ENCODE data around the gene GNLY.
"Not testable (repeated sequence)": the region's sequence is repeated elsewhere in the genome, so short reads cannot be mapped to it uniquely, and the experiment has no call there.

Gene GNLY

GRCh38 chr2:85694052-85695025 is at the start of gene GNLY:
Gene GNLY, plus strand, starts transcription at chr2:85694358. Its CDS starts 61 bp downstream, at chr2:85694419.
- no peak for DNase-seq

- no peak for DNase-seq
Measured at GRCh38 chr2:85644909-85645308, 49.2 kb upstream of the GNLY start.

GRCh38 chr2:85646166-85646565 is 48.0 kb upstream of the GNLY start:
- DNase-seq: no peak

GRCh38 chr2:85647823-85648526 is 46.2 kb upstream of the GNLY start:
- DNase-seq: no peak

DNA sequence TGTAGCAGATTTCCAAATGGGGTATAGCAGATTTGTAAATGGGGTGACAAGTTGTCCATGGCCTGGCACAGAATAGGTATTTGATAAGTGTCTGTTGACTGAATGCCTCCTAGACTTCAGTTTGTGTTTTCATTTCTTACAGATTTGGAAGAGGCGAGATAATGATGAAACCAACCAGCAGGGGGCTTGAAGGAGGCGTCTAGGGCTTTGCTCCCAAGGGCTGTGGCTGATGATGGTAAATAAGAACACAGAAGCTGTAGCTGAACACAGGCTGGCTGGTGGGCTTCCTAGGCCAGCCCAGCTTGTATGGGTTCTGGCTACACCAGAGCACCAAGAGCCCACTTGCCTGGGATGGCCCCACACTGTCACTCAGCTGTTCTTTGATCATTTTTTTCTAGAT is 45.5 kb upstream of the GNLY start:
- DNase-seq: peak in 1 of 2 donors; percentile 21

- DNase-seq: no peak
Measured at GRCh38 chr2:85649201-85650190, 44.7 kb upstream of the GNLY start.

- no peak for DNase-seq
Measured at GRCh38 chr2:85650456-85650855, 43.7 kb upstream of the GNLY start.

GRCh38 chr2:85651097-85651496 is 43.1 kb upstream of the GNLY start:
- DNase-seq: no peak

- DNase-seq: no peak
Measured at GRCh38 chr2:85652056-85652455, 42.1 kb upstream of the GNLY start.

GRCh38 chr2:85653996-85654395 is 40.2 kb upstream of the GNLY start:
- no peak for DNase-seq

DNA sequence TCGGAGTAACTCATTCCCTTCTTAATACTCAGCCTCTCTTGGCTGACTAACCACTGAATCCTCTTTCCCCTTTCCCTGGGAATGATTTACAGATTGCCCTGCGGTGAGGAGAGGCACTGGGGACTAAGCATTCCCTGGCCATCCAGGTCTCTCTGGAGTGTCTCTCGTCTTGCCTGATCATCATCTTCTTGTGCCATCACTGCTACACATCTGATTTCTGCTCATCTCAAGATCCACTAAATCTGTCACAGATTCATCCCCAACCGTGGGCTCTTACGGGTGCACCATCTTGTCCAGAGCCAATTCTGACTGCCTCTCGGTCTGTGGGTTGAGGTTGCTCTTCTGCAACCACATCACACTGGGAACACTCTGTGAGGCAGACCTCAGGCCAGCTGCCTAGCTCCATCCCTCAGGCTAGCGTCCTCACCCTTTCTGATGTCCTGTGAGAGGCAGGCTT is 38.2 kb upstream of the GNLY start:
- DNase-seq: no peak

GRCh38 chr2:85656468-85656867 is 37.7 kb upstream of the GNLY start:
- DNase-seq: no peak

- DNase-seq: not testable (repeated sequence)
Measured at GRCh38 chr2:85657399-85657798, 36.8 kb upstream of the GNLY start.

GRCh38 chr2:85659324-85659981 is 34.7 kb upstream of the GNLY start:
- no peak for DNase-seq

- not testable (repeated sequence) for DNase-seq
Measured at GRCh38 chr2:85660301-85660700, 33.9 kb upstream of the GNLY start.

DNA sequence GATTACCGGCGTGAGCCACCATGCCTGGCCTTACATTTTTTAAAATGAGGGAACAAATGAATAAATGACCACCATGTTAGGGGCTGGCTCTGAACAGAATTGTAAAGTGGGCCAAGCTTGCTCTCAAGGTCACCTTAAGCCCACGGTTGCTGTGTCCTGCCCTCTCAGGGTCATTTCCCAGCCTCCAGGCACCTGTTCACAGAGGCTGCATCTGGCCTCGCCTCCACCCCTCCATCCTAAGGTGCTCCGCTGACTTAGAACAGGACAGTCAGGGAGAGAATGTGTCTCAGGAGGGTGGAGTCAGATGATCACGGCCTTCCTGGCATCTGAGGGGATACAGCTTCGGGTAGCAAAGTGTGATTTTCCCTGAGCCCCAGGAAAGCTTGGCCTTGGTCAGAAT is 33.4 kb upstream of the GNLY start:
- no peak for DNase-seq

GRCh38 chr2:85661139-85661858 is 32.9 kb upstream of the GNLY start:
- no peak for DNase-seq

- no peak for DNase-seq
Measured at GRCh38 chr2:85662899-85663593, 31.1 kb upstream of the GNLY start.

DNA sequence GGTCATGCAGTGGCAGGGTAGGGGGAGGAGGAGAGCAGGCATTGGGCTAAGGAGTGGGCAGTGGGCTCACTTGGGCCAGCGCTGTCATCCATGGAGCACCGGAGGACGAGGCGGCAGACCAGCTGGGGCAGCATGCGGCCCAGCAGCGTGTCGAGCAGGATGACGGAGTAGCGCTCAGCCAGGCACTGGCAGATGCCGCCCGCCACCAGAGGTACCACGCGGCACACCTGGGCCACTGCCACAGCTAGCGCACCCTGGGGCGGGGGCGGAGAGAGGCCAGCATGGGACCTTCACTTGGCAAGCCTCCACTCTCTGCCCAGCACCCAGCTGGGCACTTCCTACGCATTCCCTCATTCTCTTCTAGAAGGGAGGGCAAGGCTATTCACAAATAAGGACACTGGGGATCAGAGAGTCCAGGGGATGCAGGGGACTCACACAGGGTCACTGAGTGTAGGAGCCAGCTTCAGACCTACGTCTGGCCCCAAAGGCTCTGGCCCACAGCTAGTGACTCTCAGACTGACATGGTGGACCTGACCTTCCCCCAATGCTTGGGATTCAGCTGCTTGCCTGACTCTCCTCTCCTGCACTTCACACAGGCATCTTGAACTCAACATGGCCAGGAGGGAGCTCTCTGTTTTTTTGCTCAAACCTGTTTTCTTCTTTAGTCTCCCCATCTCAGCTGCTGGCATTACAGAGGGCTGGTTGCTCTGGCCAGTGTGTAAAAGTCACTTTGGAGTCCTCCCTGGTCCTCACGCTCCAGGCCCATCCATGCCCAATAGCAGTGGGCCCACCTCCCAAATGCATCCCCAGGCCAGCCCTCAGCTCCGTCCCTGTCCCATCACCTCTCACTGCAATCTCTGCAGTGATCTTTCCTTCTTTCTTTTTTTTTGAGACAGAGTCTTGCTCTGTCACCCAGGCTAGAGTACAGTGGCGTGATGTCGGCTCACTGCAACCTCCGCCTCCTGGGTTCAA is 30.3 kb upstream of the GNLY start:
- no peak for DNase-seq

Data from stimulated activated CD4-positive, alpha-beta T cell treated with anti-CD3 and anti-CD28 coated beads, Interleukin-2, amount 100 ng/mL, for 24 hours (primary cell).